Fibroblast of villous mesenchyme (primary cell): ENCODE data around the gene REXO2. TPM values are rescaled to one million over a fixed set of nuclear protein-coding genes. Genes with fewer than 3 reads are reported as not detected.
A peak's percentile ranks its signal among the peaks of the same experiment; 100 is the strongest.

Source experiments
- DNase-seq: peaks from one replicate; pipeline ENCODE4 v3.0.0-alpha.2; 2010; ENCODE audit warnings: low read depth
- H3K4me3 ChIP-seq: 2 replicates; pipeline ENCODE4 v1.5.1; 2011; ENCODE audit warnings: low read depth, mild to moderate bottlenecking, low read length
- total RNA-seq: library from RNA; depleted of rRNA; stranded (reverse); fragments of >200 nt; gene quantifications from 2 replicates; pipeline ENCODE4 v1.2.3, GENCODE V29; 2012
- TF ChIP-seq, protein P1 (sequence below): IDR thresholded peaks from 2 replicates; pipeline ENCODE4 v1.5.1; 2012; ENCODE audit warnings: low read depth, mild to moderate bottlenecking, low read length; ENCODE audit not compliant: insufficient read depth

Gene REXO2
- total RNA-seq, 1 donor = 174 TPM

DNA sequence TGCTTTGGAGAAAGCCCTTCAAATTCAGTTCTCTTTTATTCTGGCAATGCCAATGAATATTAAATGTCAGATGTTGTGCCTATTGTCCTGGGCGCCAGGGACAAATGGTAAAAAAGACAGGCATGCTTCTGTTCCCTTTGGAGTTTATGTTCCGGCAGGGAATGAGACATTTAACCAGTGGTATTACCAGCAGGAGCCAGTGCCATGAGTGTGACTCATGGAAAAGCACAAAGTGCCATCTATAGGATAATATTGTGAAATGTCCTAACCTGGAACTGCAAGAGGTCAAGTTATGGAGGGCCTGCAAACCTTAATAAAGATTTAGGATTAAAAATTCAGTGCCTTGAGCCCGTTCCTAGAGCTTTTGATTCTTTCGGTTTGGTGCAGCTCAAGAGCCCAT, 39.5 kb downstream of the REXO2 start:
- H3K4me3 ChIP-seq = no peak overlapping the region
- TF ChIP-seq, protein P1, sequence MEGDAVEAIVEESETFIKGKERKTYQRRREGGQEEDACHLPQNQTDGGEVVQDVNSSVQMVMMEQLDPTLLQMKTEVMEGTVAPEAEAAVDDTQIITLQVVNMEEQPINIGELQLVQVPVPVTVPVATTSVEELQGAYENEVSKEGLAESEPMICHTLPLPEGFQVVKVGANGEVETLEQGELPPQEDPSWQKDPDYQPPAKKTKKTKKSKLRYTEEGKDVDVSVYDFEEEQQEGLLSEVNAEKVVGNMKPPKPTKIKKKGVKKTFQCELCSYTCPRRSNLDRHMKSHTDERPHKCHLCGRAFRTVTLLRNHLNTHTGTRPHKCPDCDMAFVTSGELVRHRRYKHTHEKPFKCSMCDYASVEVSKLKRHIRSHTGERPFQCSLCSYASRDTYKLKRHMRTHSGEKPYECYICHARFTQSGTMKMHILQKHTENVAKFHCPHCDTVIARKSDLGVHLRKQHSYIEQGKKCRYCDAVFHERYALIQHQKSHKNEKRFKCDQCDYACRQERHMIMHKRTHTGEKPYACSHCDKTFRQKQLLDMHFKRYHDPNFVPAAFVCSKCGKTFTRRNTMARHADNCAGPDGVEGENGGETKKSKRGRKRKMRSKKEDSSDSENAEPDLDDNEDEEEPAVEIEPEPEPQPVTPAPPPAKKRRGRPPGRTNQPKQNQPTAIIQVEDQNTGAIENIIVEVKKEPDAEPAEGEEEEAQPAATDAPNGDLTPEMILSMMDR = no peak
- peak; percentile 75 for DNase-seq

DNA sequence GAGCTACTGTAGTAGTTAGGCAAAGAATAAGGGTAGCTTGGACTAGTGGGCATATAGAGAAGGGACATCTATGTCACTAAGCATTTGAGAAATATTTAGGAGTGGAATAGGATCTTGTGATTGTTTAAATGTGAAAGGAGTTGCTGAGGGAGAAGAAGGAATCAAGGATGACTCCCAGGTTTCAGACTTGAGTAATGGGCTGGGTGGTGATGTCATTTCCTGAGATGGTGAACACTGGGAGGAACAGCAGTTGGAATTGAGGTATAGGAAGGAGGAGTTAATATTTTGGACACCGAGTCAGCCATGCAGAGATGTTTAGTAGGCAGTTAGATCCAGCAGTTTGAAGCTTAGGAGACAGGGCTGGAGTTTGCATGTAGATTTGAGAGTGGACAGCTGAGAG, 40.1 kb downstream of the REXO2 start:
- H3K4me3 ChIP-seq = no peak overlapping the region
- DNase-seq = no peak
- TF ChIP-seq, protein P1 = no peak

DNA sequence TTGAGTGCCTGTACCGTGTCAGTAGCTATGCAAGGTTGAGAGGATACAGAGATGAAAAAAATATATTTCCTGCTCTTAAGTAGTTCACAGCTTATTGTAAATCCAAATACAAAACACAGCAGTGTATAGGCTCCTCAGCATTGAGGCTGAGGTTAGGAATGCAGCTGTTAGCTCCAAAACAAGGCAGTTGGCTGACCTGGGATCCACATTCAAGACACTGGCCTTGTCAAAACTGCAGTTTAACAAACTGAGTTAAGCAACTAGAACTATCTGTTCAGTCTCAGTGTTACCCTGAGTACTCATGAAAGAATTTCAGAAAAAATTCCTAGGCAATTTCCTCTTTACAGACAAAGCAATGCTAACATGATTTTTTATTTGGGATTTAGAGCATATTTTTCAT, 42.8 kb downstream of the REXO2 start:
- TF ChIP-seq, protein P1 = no peak
- no peak overlapping the region for H3K4me3 ChIP-seq
- DNase-seq = peak; percentile 60

DNA sequence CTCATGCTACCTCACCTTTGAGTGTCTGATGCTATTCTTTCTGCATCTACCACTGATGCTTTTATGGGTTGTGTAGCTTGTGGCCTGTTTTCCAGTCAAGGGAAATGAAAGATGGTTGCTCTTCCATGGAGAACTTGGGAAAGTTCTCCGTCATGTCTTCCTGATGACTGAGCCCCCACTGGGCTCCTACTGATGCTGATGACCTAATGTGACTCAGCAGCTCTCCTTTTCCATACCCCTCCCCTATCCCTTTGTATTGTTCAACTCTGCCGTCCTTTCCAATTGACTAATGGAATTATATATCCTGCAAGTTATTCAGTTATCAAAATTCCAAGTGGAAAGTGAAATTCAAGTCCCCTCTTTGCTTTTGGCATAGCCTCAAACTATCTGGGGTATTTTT, 44.7 kb downstream of the REXO2 start:
- DNase-seq = no peak
- TF ChIP-seq, protein P1 = no peak
- H3K4me3 ChIP-seq = no peak overlapping the region

DNA sequence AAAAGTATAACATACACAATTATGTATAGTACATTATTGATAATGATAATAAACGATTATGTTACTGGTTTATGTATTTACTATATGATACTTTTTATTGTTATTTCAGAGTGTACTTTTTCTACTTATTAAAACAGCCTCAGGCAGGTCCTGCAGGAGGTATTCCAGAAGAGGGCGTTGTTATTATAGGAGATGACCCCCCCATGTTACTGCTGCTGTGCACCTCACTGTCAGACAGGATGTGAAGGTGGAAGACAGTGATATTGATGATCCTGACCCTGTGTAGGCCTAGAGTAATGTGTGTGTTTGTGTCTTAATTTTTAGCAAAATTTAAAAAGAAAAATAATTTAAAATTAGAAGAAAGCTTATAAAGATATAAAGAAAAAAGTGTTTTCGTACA, 57.6 kb downstream of the REXO2 start:
- no peak overlapping the region for H3K4me3 ChIP-seq
- DNase-seq = no peak
- TF ChIP-seq, protein P1 = no peak

DNA sequence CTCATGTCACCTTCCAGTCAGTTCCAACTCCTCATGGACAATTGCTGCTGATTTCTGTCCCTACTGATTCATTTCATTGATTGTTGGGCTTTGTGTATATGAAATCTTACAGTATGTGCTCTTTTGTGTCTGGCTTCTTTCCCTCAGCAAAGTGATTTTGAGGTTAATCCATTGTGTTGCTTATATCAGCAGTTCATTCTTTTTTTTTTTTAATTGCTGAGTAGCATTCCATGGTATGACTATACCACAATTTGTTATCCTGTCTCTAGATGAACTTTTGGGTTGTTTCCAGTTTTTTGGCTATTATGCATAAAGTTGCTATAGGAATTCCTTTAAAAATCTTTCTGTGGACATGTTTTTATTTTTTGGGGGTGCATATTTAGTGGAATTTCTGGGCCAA, 60.5 kb downstream of the REXO2 start:
- TF ChIP-seq, protein P1 = no peak
- DNase-seq = no peak

More for the DNA sequence above, 60.5 kb downstream of the REXO2 start:
- no peak overlapping the region for H3K4me3 ChIP-seq

Other genes with a start within 250 kb of the REXO2 start
- gene NNMT, start 143.1 kb upstream of the REXO2 start, total RNA-seq = 505 and 713 TPM in 2 replicates
- gene C11orf71, start 39.0 kb upstream of the REXO2 start, total RNA-seq = 2.9 and 3.5 TPM in 2 replicates
- gene RBM7, start 38.8 kb upstream of the REXO2 start, total RNA-seq = 30.6 and 53.1 TPM in 2 replicates
- gene NXPE1, start 120.4 kb downstream of the REXO2 start, total RNA-seq = not detected in 2 replicates
- gene NXPE4, start 156.3 kb downstream of the REXO2 start, total RNA-seq = not detected in 2 replicates
- not detected in 2 replicates for gene NXPE2, start 239.1 kb downstream of the REXO2 start, total RNA-seq